NCI-H146 (cell line): ENCODE results near the gene PNPLA7.

Experiments
- DNase-seq: peaks from one replicate; lab custom pipeline; 2025; lab: John Stamatoyannopoulos, UW

The PNPLA7 gene

DNA sequence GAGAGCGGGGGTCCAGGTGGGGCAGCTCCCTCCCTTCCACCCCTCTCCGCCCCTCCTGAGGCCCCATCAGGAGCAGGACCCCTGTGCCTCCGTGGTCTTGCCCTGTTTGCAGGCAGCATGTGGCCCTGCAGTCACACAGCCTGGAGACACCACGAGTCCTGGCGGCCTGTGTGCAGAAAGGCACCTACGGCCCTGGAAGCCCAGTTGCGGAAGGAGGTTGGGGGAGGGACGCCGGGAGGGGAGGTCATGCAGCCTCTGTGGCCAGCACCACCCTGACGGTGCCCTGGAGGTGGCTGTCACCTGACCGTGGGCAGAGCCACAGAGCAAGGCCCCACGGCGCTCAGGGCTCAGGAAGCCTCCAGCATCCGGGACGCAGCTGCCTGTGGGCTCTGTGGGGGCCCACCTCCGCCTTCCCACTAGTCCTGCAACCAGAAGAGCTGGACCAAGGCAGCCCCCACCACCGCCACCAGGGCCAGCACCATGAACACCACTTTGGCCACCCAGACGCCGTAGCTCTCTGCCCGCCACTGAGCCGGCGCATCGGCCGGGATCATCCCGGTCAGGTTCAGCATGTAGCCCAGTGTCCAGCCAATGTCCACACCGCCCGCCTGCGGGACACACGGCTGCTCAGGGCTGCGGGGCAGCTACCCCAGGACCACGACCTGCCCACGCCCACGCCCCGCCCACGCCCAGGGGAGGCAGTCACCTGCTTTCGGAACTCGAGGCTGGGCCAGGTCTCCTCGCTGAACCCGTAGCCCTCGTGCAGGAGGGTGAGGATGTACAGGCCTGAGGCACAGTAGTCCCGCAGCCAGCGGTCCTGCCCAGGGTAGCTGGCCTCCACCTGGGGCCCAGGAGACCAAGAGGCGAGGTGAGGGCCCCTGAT, 115.5 kb downstream of the PNPLA7 start:
- DNase-seq = no peak

DNA sequence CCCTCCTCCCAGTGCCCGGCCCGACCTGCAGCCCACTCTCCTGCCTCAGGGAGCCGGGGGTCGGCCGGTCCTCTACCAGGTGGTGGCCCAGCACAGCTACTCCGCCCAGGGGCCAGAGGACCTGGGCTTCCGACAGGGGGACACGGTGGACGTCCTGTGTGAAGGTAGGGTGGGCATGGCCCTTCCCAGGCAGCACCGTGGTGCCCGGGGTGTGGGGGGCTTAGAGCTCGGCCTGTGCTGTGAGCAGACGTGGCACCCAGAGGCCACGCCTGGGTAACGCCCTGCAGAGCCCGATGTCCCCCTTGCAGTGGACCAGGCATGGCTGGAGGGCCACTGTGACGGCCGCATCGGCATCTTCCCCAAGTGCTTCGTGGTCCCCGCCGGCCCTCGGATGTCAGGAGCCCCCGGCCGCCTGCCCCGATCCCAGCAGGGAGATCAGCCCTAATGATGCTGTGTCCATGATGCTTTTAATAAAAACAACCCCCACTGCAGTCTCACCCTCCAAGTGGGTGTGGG, 116.2 kb downstream of the PNPLA7 start:
- no peak for DNase-seq

DNA sequence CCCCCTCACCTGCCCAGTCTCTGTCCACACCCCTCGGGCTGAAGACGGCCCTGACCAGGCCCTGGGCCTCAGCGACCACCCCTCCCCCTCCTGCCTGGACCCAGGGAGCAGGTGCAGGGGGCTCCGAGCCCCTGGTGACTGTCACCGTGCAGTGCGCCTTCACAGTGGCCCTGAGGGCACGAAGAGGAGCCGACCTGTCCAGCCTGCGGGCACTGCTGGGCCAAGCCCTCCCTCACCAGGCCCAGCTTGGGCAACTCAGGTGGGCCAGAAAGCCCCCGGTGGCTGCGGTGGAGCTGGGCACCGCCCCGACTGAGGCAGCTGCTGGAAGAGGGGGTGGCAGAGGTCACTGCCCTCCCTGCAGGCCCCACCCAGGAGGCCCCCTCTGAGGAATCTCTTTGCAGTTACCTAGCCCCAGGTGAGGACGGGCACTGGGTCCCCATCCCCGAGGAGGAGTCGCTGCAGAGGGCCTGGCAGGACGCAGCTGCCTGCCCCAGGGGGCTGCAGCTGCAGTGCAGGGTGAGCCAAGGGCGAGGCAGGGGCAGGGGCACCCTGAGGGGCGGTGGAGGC, 116.8 kb downstream of the PNPLA7 start:
- peak; percentile 15 for DNase-seq

GRCh38 chr9:137432687-137433348, 117.4 kb downstream of the PNPLA7 start:
- no peak for DNase-seq

DNA sequence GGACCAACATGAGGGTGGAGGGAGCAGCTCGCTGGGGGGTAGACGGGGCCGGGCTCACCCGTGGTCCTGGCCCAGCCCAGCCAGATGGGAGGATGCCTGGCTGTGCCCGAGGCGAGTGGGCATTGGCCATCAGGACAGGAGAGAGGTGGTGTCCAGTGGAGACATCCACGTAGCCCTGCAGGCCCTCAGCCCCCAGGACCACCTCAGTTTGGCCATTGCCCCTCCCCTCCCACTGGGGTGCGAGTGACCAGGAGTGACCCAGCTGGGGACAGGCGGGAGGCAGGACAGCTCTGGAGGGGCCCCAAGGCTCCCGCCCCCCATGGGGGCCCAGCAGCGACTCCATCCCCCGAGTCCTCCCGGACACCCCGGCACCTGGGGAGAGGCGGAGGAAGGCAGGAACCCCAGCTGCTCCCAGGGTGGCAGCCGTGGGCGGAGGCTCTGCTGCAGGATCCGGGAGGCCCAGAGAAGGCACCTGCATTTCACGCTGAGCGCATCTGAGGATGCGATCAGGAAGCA, 118.7 kb downstream of the PNPLA7 start:
- no peak for DNase-seq

GRCh38 chr9:137430723-137431415, 119.3 kb downstream of the PNPLA7 start:
- DNase-seq = no peak

DNA sequence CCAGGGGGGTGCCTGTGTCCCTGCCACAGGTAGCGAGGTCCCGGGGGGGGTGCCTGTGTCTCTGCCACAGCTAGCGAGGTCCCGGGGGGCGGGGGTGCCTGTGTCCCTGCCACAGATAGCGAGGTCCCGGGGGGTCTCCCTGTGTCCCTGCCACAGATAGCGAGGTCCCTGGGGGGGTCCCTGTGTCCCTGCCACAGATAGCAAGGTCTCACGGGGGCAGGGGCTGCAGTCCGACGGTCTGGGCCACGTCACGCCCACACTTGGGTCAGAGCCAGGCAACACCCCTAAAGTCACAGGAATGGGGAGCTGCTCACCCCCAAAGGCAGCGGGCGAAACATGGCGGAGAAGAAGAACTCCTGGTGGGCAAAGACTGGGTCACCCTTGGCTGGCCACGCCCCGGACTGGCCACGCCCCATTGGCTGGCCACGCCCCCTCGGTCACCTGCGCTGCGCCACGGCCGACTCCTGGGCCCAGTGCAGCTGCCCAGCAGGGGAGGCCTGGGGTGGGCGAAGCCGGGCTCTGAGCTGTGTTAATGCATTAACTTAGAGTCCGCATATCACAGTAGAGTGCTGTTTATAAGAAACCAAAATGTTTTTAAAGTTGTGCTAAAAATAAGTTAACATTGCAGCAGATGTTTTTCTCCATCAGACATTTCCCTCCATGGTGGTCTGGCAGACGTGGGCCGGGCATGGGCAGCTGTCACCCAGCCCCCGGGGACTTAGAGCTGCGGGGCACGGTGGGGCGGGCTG, 120.1 kb downstream of the PNPLA7 start:
- DNase-seq = peak; percentile 75

- no peak for DNase-seq
Observed at GRCh38 chr9:137429546-137429890, 120.7 kb downstream of the PNPLA7 start.

DNA sequence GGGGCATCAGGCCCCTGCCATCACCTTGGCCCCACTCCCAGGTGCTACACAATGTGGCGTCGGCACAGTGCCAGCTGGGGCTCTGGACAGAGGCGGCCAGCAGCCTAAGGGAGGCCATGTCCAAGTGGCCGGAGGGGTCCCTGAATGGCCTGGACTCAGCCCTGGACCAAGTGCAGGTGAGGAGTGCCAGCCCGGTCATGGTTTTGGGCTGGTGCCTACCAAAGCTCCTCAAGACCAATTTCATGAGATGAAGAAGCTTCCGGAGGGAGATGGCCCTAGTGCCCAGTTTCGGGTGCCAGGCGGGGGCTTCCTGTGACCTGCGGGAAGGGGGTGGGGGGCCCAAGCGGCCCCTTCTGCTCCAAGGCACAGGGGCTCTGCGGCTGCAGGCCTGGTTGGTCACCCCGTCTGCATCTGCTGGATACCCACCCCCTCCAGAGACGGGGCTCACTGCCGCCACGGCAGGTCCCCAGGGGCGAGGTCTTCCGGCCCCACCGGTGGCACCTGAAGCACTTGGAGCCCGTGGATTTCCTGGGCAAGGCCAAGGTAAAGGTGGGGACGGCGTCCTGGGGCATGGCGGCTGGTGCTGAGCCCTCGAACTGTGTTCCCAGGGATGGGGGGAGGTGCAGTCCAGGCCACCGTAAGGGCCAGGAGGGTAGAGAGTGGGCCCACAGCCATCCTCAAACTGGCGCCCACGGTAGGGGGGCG, 121.2 kb downstream of the PNPLA7 start:
- DNase-seq = peak; percentile 29

- no peak for DNase-seq
Observed at GRCh38 chr9:137428311-137428630, 121.9 kb downstream of the PNPLA7 start.

- no peak for DNase-seq
Observed at GRCh38 chr9:137427454-137428310, 122.5 kb downstream of the PNPLA7 start.

GRCh38 chr9:137426018-137426681, 124.1 kb downstream of the PNPLA7 start:
- no peak for DNase-seq

DNA sequence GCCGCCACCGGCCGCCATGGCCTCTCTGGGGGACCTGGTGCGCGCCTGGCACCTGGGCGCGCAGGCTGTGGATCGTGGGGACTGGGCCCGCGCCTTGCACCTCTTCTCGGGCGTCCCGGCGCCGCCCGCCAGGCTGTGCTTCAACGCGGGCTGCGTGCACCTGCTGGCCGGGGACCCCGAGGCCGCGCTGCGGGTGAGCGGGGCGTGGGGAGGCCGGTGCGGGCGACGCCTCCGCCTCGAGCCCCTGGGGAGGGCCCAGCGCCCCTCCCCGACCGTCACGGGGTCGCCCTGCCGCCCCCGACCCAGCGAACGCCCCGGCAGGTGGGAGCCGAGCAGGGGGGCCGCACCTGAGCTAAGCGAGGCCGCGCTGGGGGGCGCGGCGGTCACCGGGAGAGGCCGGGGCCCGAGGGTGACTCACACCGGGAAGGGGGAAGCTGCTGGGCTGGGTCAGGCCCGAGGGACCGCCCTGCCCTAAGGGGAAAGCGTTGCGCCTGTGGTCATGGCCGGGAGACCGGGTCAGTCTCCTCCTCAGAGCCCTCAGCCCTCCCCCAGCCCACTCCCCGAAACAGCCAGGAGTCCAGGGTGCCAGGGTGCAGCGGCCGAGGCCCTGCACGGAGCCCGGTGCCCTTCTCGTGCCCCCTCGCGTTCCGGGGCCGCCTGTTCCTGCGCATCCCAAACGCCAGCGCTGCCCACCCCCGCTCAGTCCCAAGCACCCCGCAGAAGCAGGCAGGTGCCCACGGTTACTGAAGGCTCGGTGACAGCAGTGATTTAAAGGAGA, 126.5 kb downstream of the PNPLA7 start:
- peak; percentile 44 for DNase-seq

GRCh38 chr9:137422604-137423513, 127.3 kb downstream of the PNPLA7 start, which contains the start of the genes EXD3 and NOXA1:
TSS of gene EXD3 (minus strand) at chr9:137423162. CDS start at chr9:137395357, 27,805 bp downstream.
TSS of gene NOXA1 (plus strand) at chr9:137423393. CDS start at chr9:137423530, 137 bp downstream.
- DNase-seq = peak; percentile 89

GRCh38 chr9:137421838-137422603, 128.2 kb downstream of the PNPLA7 start:
- peak; percentile 62 for DNase-seq
